ENCODE measurements around the gene AOAH.
A peak's percentile ranks its signal among the peaks of the same experiment; 100 is the strongest.

AOAH gene

DNA sequence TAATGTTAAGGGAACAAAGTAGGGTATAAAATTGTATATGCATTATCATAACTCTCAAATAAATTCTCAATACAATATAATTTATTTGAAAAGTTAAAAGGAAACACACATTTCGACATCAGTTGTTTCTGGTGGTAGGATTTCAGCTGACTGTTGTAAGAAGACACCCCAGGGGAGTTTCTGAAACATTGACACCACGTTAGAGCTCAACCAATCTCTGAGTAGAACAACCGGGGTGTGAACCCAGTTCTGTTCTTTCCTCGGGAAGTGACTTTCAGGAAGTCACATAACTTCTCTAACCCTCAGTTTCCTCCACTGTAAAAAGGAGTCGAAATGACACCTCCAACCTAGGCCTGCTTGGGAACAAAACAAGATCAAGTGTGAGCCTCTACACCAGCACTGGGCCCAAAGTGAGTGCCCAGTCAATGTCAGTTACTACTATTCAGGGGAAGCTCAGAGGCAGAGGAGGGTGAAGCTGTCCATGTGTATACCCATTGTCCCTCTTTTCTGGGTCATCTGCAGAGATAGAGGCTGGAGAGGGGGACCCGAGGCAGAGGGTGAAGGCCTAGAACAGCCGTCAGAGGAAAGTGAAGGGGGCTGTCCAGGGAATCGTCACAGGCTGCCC, 67.1 kb downstream of the AOAH start:
- Histone ChIP-seq H3K36me3 (peaks cover 43% of the 10 kb centered on the region), H3K4me1 (ENCODE audit: control insufficient read depth in 1 of 2, insufficient read depth in 1 of 2, low read depth in 1 of 2, low read length in 1 of 2) (peaks cover 26 to 33% of the 10 kb centered on the region in 2 experiments)

DNA sequence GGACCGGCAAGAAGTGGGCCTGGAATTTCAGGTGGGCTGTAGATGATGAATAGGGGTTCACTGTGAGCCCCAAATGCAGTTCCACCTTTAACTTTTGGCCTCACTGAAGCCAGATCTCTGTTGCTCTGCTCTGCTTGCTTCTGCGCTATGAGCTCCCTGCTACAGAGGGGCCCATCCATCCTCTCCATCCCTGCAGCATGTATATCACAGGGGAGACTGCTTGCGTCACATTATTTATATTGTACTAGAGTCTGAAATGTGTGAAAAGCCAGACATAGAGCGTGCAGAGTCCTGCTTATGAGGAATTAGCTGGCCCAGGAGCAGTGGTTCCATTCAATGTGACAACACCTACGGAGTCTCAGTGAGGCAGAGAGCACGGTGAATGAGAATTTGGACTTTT, 69.9 kb downstream of the AOAH start:
- H3K4me3 ChIP-seq (ENCODE audit: low read depth in 1 of 2, low read length in 1 of 2) = no peak overlapping the region
- no peaks in the 10 kb centered on the region for H3K27me3 ChIP-seq
- H3K4me1 ChIP-seq (ENCODE audit: control insufficient read depth in 1 of 2, insufficient read depth in 1 of 2, low read depth in 1 of 2, low read length in 1 of 2) = peaks cover 26 to 32% of the 10 kb centered on the region in 2 experiments
- TF ChIP-seq, protein P1, sequence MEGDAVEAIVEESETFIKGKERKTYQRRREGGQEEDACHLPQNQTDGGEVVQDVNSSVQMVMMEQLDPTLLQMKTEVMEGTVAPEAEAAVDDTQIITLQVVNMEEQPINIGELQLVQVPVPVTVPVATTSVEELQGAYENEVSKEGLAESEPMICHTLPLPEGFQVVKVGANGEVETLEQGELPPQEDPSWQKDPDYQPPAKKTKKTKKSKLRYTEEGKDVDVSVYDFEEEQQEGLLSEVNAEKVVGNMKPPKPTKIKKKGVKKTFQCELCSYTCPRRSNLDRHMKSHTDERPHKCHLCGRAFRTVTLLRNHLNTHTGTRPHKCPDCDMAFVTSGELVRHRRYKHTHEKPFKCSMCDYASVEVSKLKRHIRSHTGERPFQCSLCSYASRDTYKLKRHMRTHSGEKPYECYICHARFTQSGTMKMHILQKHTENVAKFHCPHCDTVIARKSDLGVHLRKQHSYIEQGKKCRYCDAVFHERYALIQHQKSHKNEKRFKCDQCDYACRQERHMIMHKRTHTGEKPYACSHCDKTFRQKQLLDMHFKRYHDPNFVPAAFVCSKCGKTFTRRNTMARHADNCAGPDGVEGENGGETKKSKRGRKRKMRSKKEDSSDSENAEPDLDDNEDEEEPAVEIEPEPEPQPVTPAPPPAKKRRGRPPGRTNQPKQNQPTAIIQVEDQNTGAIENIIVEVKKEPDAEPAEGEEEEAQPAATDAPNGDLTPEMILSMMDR (IDR thresholded peaks at IDR 0.05) = no peak
- H3K9me3 ChIP-seq = no peaks in the 10 kb centered on the region
- H3K36me3 ChIP-seq = peaks cover 56% of the 10 kb centered on the region
- no peak overlapping the region for H3K27ac ChIP-seq

More for the DNA sequence above, 67.1 kb downstream of the AOAH start:
- Histone ChIP-seq H3K4me3 (ENCODE audit: low read depth in 1 of 2, low read length in 1 of 2) (peak overlapping the region in 1 of 2 experiments; percentile 10), H3K27me3 (no peaks in the 10 kb centered on the region), H3K27ac (peak overlapping the region; percentile 80), H3K9me3 (no peaks in the 10 kb centered on the region)
- TF ChIP-seq, protein P1 (IDR thresholded peaks at IDR 0.05) = no peak

DNA sequence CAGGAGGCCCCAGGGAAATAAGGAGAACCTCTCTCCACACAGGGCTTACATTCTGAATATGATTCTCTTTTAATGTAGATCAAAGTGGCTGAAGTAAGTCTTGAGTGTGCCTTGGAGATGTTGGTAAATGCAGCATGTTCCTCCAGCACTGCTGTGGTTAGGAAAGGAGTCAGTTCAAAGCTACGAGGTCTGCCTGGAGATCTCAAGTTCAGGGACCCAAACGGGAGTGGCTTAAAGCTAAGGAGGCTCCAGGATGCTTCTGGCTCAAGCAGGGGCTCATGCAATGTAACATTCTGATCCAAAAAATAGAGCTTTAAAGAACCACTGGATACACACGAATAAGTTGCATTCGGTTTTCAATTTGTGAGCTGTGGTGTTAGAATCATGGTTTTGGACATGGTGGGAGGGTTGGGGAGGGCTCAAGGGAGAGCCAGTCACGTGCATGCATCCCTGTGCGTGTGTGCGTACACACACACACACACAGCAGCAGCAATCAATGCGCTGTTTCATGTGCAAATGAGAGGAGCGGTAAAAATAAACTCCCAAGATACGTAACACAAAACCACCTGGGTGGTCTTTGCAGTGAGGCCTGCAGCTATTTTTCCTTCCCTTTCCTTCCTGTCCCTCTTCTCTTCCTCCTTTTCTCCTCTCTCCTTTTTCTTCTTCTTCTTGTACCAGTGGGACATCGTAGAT, 70.5 kb downstream of the AOAH start:
- H3K27me3 ChIP-seq = no peaks in the 10 kb centered on the region
- H3K4me1 ChIP-seq (ENCODE audit: control insufficient read depth in 1 of 2, insufficient read depth in 1 of 2, low read depth in 1 of 2, low read length in 1 of 2) = peaks cover 19 to 26% of the 10 kb centered on the region in 2 experiments
- H3K4me3 ChIP-seq (ENCODE audit: low read depth in 1 of 2, low read length in 1 of 2) = no peak overlapping the region
- H3K9me3 ChIP-seq = no peaks in the 10 kb centered on the region
- H3K27ac ChIP-seq = peak overlapping the region; percentile 44
- TF ChIP-seq, protein P1 (IDR thresholded peaks at IDR 0.05) = no peak
- H3K36me3 ChIP-seq = peaks cover 57% of the 10 kb centered on the region

DNA sequence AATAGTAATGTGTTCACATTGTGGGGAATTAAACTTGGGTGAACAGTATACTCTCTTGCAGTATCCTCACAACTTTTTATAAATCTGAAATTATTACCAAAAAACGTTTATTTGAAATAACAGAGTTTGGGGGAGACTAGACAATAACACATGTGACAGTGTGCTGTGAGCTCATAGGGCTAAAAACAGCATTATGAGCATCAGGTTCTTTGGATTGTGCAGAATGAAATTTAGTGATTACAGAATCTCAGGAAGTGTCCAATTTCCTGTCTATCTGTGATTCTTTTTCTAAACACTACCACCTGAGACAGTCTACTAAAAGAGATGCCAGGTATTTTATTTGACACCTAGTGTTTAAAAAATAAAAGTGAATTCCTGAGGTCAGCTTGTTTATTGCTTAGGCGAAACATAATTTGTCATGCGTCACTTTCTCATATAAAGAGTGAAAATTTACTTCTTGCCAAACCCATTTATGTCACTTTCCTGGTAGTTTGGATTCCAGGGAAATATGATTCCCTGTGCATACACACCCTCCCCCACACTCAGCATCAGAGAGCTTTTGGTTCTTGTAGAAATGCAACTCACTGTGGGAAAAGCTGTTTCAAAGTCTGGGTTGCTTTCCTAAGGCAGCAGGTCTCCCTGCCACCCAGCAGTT, 71.2 kb downstream of the AOAH start:
- no peaks in the 10 kb centered on the region for H3K9me3 ChIP-seq
- peaks cover 13 to 19% of the 10 kb centered on the region in 2 experiments for H3K4me1 ChIP-seq (ENCODE audit: control insufficient read depth in 1 of 2, insufficient read depth in 1 of 2, low read depth in 1 of 2, low read length in 1 of 2)
- peak overlapping the region; percentile 44 for H3K27ac ChIP-seq
- peaks cover 54% of the 10 kb centered on the region for H3K36me3 ChIP-seq
- TF ChIP-seq, protein P1 (IDR thresholded peaks at IDR 0.05) = no peak
- H3K4me3 ChIP-seq (ENCODE audit: low read depth in 1 of 2, low read length in 1 of 2) = no peak overlapping the region
- H3K27me3 ChIP-seq = no peaks in the 10 kb centered on the region

DNA sequence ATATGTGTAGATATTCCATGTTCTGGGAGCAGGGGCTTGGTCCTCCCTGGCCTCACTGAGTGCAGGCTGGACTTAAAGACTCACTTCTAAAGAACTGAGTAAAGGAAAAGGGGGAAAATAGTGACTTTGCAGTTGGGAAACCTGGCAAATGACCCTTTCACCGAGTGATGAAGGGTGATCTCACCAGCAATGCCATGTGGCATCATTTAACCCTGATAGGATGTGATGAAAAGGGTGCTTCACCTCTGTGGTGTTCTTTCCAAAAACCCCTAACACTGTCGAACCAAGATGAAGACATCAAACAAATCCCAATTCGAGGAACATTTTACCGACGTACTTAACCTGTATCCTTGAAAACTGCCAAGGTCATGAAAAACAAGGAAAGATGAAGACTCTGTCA, 71.9 kb downstream of the AOAH start:
- Histone ChIP-seq H3K27ac (no peak overlapping the region), H3K4me3 (ENCODE audit: low read depth in 1 of 2, low read length in 1 of 2) (no peak overlapping the region), H3K9me3 (no peaks in the 10 kb centered on the region), H3K36me3 (peaks cover 53% of the 10 kb centered on the region), H3K27me3 (no peaks in the 10 kb centered on the region), H3K4me1 (ENCODE audit: control insufficient read depth in 1 of 2, insufficient read depth in 1 of 2, low read depth in 1 of 2, low read length in 1 of 2) (peaks cover 6 to 12% of the 10 kb centered on the region in 2 experiments)
- TF ChIP-seq, protein P1 (IDR thresholded peaks at IDR 0.05) = no peak
